A673 (cell line): ENCODE data around the gene DENND2D.

Source experiments
- EZH2 ChIP-seq: fragments of 200-600 bp; sonication (generic); IDR thresholded peaks from 2 replicates; pipeline ENCODE4 v1.6.1; 2017; ENCODE audit warnings: borderline replicate concordance, low read depth, mild to moderate bottlenecking, mixed read lengths, antibody characterized with exemption, low read length; ENCODE audit not compliant: poor library complexity, severe bottlenecking
- TF ChIP-seq, protein P1 (sequence below): fragments of 300-800, 200-600 bp; sonication (generic); conservative IDR thresholded peaks from 2 replicates; pipeline ENCODE4 v1.5.1; 2017; ENCODE audit warnings: low read depth, mild to moderate bottlenecking, antibody characterized with exemption, low read length, moderate library complexity, mixed read lengths

DNA sequence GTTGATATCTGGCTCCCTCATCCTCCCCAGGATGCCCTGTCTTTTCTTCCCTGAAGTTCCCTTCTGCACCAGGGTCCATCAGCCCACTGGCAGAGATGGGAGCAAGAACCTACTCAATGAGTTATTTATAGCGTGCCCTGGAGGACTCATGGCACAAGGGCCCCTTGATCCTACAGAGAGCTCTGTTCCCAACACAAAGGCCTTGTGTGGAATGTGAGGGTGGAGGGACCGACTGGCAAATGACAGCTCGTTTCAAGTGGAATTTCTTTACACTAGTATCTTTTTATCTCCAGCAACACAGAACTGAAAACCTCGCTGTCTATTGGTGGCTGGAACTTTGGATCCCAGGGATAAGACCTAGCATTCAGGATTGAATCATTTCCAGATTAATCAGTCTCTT lies 49.5 kb upstream of the DENND2D start:
- TF ChIP-seq, protein P1, sequence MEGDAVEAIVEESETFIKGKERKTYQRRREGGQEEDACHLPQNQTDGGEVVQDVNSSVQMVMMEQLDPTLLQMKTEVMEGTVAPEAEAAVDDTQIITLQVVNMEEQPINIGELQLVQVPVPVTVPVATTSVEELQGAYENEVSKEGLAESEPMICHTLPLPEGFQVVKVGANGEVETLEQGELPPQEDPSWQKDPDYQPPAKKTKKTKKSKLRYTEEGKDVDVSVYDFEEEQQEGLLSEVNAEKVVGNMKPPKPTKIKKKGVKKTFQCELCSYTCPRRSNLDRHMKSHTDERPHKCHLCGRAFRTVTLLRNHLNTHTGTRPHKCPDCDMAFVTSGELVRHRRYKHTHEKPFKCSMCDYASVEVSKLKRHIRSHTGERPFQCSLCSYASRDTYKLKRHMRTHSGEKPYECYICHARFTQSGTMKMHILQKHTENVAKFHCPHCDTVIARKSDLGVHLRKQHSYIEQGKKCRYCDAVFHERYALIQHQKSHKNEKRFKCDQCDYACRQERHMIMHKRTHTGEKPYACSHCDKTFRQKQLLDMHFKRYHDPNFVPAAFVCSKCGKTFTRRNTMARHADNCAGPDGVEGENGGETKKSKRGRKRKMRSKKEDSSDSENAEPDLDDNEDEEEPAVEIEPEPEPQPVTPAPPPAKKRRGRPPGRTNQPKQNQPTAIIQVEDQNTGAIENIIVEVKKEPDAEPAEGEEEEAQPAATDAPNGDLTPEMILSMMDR: no peak
- TF ChIP-seq EZH2: no peak
